Activated naive CD4-positive, alpha-beta T cell treated with anti-CD3 and anti-CD28 coated beads for 36 hours (primary cell): ENCODE results near the gene LRRC45. TPM values are rescaled to one million over a fixed set of nuclear protein-coding genes. Genes with fewer than 3 reads are reported as not detected.
"Not testable (repeated sequence)": the region's sequence is repeated elsewhere in the genome, so short reads cannot be mapped to it uniquely, and the experiment has no call there.

ENCODE experiments used
- CTCF ChIA-PET: fragments of 350-600 bp; sonication (Branson Sonifier 250); formaldehyde crosslinking; loops from one replicate; lab custom pipeline; 2021; ENCODE audit warnings: antibody characterized with exemption; lab: Charles Lee
- DNase-seq: peaks from one replicate; pipeline ENCODE4 v3.0.0-alpha.2; 2020
- H3K27ac Mint-ChIP-seq: one replicate; pipeline ENCODE4 v1.8.0; 2021; ENCODE audit warnings: mild to moderate bottlenecking, mixed read lengths
- H3K27me3 Mint-ChIP-seq: one replicate; pipeline ENCODE4 v1.8.0; 2021; ENCODE audit warnings: low read depth, mixed read lengths
- H3K36me3 Mint-ChIP-seq: one replicate; pipeline ENCODE4 v1.8.0; 2021; ENCODE audit warnings: low read depth, mixed read lengths
- H3K4me1 Mint-ChIP-seq: one replicate; pipeline ENCODE4 v1.8.0; 2021; ENCODE audit warnings: low read depth, mixed read lengths
- H3K4me3 Mint-ChIP-seq: one replicate; pipeline ENCODE4 v1.8.0; 2021; ENCODE audit warnings: mild to moderate bottlenecking, moderate library complexity, mixed read lengths
- H3K9me3 Mint-ChIP-seq: one replicate; pipeline ENCODE4 v1.8.0; 2021; ENCODE audit warnings: mixed read lengths
- intact Hi-C: fragments of 100-400 bp; cut with micrococcal nuclease; formaldehyde crosslinking; loops from one replicate; pipeline ENCODE4 v1.15.1; 2023
- total RNA-seq, 2 experiments: library from RNA; stranded (reverse); gene quantifications; one replicate each; pipeline ENCODE4 v1.2.3, GENCODE V29; 2021

Gene LRRC45
- 10 to 100 TPM; 12.0 to 12.5 TPM for total RNA-seq

- no peak within 1 kb of the TSS for H3K27ac Mint-ChIP-seq
These were observed at the start of gene LRRC45 for GRCh38 chr17:82022981-82023446. TSS of gene LRRC45 (plus strand) at chr17:82023305. CDS start at chr17:82023644, 339 bp downstream.

GRCh38 chr17:81973432-81973831, 49.7 kb upstream of the LRRC45 start:
- CTCF ChIA-PET, result interaction anchor here (0.7 kb wide), 2 partner anchors 14 to 70 kb away, joined by 4 read pairs; no protein-coding TSS in a partner anchor

More at GRCh38 chr17:82022981-82023446, at the start of gene LRRC45:
- Mint-ChIP-seq H3K27me3 (no peaks in the 10 kb centered on the region), H3K4me1 (peaks cover 22% of the 10 kb centered on the region), H3K36me3 (peaks cover 14% of the 10 kb centered on the region), H3K4me3 (peak within 1 kb of the TSS; percentile 86), H3K9me3 (no peaks in the 10 kb centered on the region)
- DNase-seq, result peak; percentile 100
- CTCF ChIA-PET, result interaction anchor here (1.0 to 7.3 kb wide), 5 partner anchors 10 to 95 kb away, joined by 3 to 95 read pairs (median 4); partner anchors contain the start of genes DCXR, MAFG and NOTUM
- intact Hi-C loops, result loop anchor here (1.0 to 10.0 kb wide), 7 partner anchors 9 to 508 kb away; partner anchors contain the start of genes ACTG1, ASPSCR1, DCXR and FASN

GRCh38 chr17:81976332-81977210, 46.5 kb upstream of the LRRC45 start:
- peaks cover 3% of the 10 kb centered on the region for H3K36me3 Mint-ChIP-seq
- H3K27ac Mint-ChIP-seq, result peak overlapping the region; percentile 97
- H3K27me3 Mint-ChIP-seq, result no peaks in the 10 kb centered on the region
- H3K4me1 Mint-ChIP-seq, result peaks cover 35% of the 10 kb centered on the region
- H3K4me3 Mint-ChIP-seq, result peak overlapping the region; percentile 98
- CTCF ChIA-PET, result interaction anchor here (0.8 kb wide), 1 partner anchor 43 kb away, joined by 5 read pairs; no protein-coding TSS in a partner anchor
- H3K9me3 Mint-ChIP-seq, result peaks cover 4% of the 10 kb centered on the region
- DNase-seq, result peak; percentile 60
- intact Hi-C loops, result loop anchor here (1.0 to 2.0 kb wide), 3 partner anchors 8 to 50 kb away; partner anchors contain the start of genes LRRC45 and MAFG

More at GRCh38 chr17:81973432-81973831, 49.7 kb upstream of the LRRC45 start:
- no peak overlapping the region for H3K27ac Mint-ChIP-seq
- no peaks in the 10 kb centered on the region for H3K27me3 Mint-ChIP-seq
- H3K9me3 Mint-ChIP-seq, result peaks cover 4% of the 10 kb centered on the region
- peaks cover 17% of the 10 kb centered on the region for H3K4me1 Mint-ChIP-seq
- intact Hi-C loops, result no loop called here
- peaks cover 1% of the 10 kb centered on the region for H3K36me3 Mint-ChIP-seq
- no peak for DNase-seq
- no peak overlapping the region for H3K4me3 Mint-ChIP-seq

- H3K27me3 Mint-ChIP-seq, result no peaks in the 10 kb centered on the region
- peak within 1 kb of the TSS; percentile 97 for H3K27ac Mint-ChIP-seq
- H3K4me1 Mint-ChIP-seq, result peaks cover 36% of the 10 kb centered on the region
- intact Hi-C loops, result loop anchor here (1.0 to 2.0 kb wide), 3 partner anchors 9 to 51 kb away; partner anchors contain the start of genes LRRC45 and MAFG
- H3K9me3 Mint-ChIP-seq, result peaks cover 4% of the 10 kb centered on the region
- CTCF ChIA-PET, result interaction anchor here (0.8 kb wide), 1 partner anchor 43 kb away, joined by 5 read pairs; no protein-coding TSS in a partner anchor
- peak; percentile 89 for DNase-seq
- peaks cover 3% of the 10 kb centered on the region for H3K36me3 Mint-ChIP-seq
- peak within 1 kb of the TSS; percentile 98 for H3K4me3 Mint-ChIP-seq
These were observed 45.8 kb upstream of the LRRC45 start, which contains the start of gene ASPSCR1 for GRCh38 chr17:81977211-81977808. TSS of gene ASPSCR1 (plus strand) at chr17:81977629. CDS start at chr17:81977647, 18 bp downstream.

- CTCF ChIA-PET, result interaction anchor here (0.8 to 1.4 kb wide), 2 partner anchors 11 to 52 kb away, joined by 3 to 4 read pairs; no protein-coding TSS in a partner anchor
- Mint-ChIP-seq H3K27me3 (no peaks in the 10 kb centered on the region), H3K36me3 (peaks cover 6% of the 10 kb centered on the region), H3K9me3 (peaks cover 1% of the 10 kb centered on the region), H3K4me3 (peak overlapping the region; percentile 69), H3K27ac (no peak overlapping the region), H3K4me1 (peaks cover 40% of the 10 kb centered on the region)
- no peak for DNase-seq
- intact Hi-C loops, result no loop called here
These were observed 44.4 kb upstream of the LRRC45 start for GRCh38 chr17:81978524-81979298.

GRCh38 chr17:81980122-81980521, 43.0 kb upstream of the LRRC45 start:
- Mint-ChIP-seq H3K27me3 (no peaks in the 10 kb centered on the region), H3K27ac (no peak overlapping the region), H3K4me3 (peak overlapping the region; percentile 49), H3K4me1 (peaks cover 40% of the 10 kb centered on the region), H3K9me3 (no peaks in the 10 kb centered on the region), H3K36me3 (peaks cover 8% of the 10 kb centered on the region)
- intact Hi-C loops, result no loop called here
- CTCF ChIA-PET, result interaction anchor here (0.6 to 1.4 kb wide), 3 partner anchors 12 to 97 kb away, joined by 3 to 7 read pairs (median 4); no protein-coding TSS in a partner anchor
- DNase-seq, result no peak

GRCh38 chr17:81980707-81981343, 42.3 kb upstream of the LRRC45 start:
- H3K27ac Mint-ChIP-seq, result no peak overlapping the region
- intact Hi-C loops, result no loop called here

GRCh38 chr17:81981511-81981910, 41.6 kb upstream of the LRRC45 start:
- DNase-seq, H3K27me3 Mint-ChIP-seq, H3K9me3 Mint-ChIP-seq, H3K4me3 Mint-ChIP-seq, CTCF ChIA-PET, H3K27ac Mint-ChIP-seq, intact Hi-C loops: not testable (repeated sequence)
- Mint-ChIP-seq H3K36me3 (peaks cover 10% of the 10 kb centered on the region), H3K4me1 (peaks cover 34% of the 10 kb centered on the region)

More at GRCh38 chr17:81980707-81981343, 42.3 kb upstream of the LRRC45 start:
- no peak overlapping the region for H3K4me3 Mint-ChIP-seq
- CTCF ChIA-PET, result interaction anchor here (1.2 kb wide), 1 partner anchor 40 kb away, joined by 4 read pairs; no protein-coding TSS in a partner anchor
- H3K4me1 Mint-ChIP-seq, result peaks cover 40% of the 10 kb centered on the region
- no peaks in the 10 kb centered on the region for H3K27me3 Mint-ChIP-seq
- peaks cover 10% of the 10 kb centered on the region for H3K36me3 Mint-ChIP-seq
- no peaks in the 10 kb centered on the region for H3K9me3 Mint-ChIP-seq
- no peak for DNase-seq

GRCh38 chr17:81983011-81983638, 40.0 kb upstream of the LRRC45 start:
- peaks cover 30% of the 10 kb centered on the region for H3K4me1 Mint-ChIP-seq
- H3K27me3 Mint-ChIP-seq, result no peaks in the 10 kb centered on the region
- no peak overlapping the region for H3K27ac Mint-ChIP-seq
- H3K36me3 Mint-ChIP-seq, result peaks cover 10% of the 10 kb centered on the region
- intact Hi-C loops, result no loop called here
- DNase-seq, result no peak
- no peaks in the 10 kb centered on the region for H3K9me3 Mint-ChIP-seq
- no peak overlapping the region for H3K4me3 Mint-ChIP-seq
- CTCF ChIA-PET, result interaction anchor here (0.8 kb wide), 1 partner anchor 15 kb away, joined by 4 read pairs; no protein-coding TSS in a partner anchor

GRCh38 chr17:81983639-81984373, 39.3 kb upstream of the LRRC45 start:
- no peaks in the 10 kb centered on the region for H3K9me3 Mint-ChIP-seq
- no peak overlapping the region for H3K4me3 Mint-ChIP-seq
- CTCF ChIA-PET, result interaction anchor here (0.8 kb wide), 1 partner anchor 16 kb away, joined by 4 read pairs; no protein-coding TSS in a partner anchor
- no peak overlapping the region for H3K27ac Mint-ChIP-seq
- peaks cover 25% of the 10 kb centered on the region for H3K4me1 Mint-ChIP-seq
- H3K27me3 Mint-ChIP-seq, result no peaks in the 10 kb centered on the region
- intact Hi-C loops, result no loop called here
- no peak for DNase-seq
- H3K36me3 Mint-ChIP-seq, result peaks cover 10% of the 10 kb centered on the region
